Left forelimb (tissue), 1 donor: ENCODE data around the gene SAMD13.

Source experiments
- DNase-seq: peaks from one replicate; pipeline ENCODE4 v3.0.0-alpha.2; 2018; ENCODE audit warnings: low spot score

SAMD13 gene

GRCh38 chr1:84345220-84345619 is 43.7 kb downstream of the SAMD13 start:
- DNase-seq, result no peak

GRCh38 chr1:84347271-84347931 is 45.9 kb downstream of the SAMD13 start:
- no peak for DNase-seq

GRCh38 chr1:84347932-84348555 is 46.5 kb downstream of the SAMD13 start:
- DNase-seq, result no peak

GRCh38 chr1:84348759-84349158 is 47.3 kb downstream of the SAMD13 start:
- no peak for DNase-seq

DNA sequence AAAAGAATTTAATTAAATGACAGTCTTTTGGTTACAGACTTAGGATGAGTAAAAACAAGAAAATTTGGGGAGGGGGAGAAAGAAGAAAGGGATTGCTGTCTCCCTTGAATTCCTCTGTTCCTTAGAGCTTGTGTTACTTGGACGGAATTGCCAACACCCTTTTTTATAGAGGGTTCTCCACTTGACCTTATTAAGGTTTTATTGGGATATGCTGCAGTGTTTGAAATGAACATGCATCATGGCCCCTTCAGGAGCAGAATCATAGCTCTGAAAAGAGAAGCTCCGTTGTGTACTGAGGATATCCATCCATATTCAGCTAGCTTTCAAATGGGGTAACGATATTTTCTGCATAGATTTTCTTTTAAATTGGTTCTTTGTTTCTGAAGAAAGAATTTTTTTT is 48.6 kb downstream of the SAMD13 start:
- no peak for DNase-seq

GRCh38 chr1:84350550-84350949 is 49.0 kb downstream of the SAMD13 start:
- DNase-seq, result no peak

- DNase-seq, result no peak
Measured at GRCh38 chr1:84352298-84353106, 51.0 kb downstream of the SAMD13 start.

GRCh38 chr1:84353695-84354094 is 52.2 kb downstream of the SAMD13 start:
- no peak for DNase-seq

DNA sequence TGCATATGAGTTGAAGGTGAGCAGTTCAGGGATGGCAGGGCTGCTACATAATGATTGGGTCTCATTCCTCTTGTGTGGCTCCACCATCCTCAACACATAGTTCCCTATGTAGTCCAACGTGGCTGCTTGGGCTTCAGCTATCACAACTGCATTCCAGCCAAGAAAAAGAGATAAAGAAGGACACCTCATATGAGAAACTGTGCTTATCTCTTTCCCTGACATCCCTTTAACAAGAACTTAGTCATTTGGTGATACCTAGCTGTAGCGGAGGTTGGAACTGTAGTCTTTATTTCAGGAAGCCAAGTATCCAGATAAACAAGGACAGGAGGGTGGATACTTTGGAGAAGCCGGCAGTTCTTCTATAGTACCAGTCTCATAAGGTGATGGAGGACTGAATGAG is 54.0 kb downstream of the SAMD13 start:
- no peak for DNase-seq

GRCh38 chr1:84356881-84357280 is 55.4 kb downstream of the SAMD13 start:
- DNase-seq, result no peak

DNA sequence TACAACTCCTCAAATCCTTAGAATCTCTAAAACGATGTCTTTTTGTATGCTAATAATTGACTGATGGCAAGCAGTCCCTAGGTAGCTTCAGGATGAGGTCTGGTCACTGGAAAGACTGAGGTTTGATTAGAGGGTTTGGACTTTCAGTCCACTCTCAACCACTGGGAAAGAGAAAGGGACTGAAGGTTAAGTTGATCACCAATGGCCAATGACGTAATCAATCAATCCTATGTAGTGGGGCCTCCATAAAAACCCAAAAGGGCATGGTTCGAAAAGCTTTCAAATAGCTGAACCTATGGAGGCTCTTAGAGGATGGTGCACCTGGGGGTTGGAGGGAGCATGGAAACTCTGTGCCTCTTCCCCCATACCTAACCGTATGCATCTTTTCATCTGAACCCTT is 57.2 kb downstream of the SAMD13 start:
- DNase-seq, result no peak

DNA sequence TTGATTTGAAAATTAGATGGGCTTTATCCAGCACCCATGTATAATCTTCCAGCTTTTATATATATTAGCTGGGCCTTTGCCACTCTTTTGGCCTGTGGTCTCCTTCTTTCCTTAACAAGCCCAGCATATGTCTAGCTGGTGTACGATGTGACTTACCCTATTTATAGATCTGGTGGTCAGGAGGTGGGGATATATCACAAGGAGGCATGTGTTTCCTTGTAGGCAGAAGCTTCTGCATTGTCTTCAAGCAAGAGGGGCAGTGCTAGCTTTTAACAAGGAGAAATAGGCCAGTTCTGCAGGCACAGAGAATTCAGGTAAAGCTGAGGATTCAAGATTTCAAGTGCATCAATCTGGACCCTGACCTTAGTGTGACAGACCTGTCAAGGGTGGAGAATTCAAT is 58.8 kb downstream of the SAMD13 start:
- DNase-seq, result no peak

DNA sequence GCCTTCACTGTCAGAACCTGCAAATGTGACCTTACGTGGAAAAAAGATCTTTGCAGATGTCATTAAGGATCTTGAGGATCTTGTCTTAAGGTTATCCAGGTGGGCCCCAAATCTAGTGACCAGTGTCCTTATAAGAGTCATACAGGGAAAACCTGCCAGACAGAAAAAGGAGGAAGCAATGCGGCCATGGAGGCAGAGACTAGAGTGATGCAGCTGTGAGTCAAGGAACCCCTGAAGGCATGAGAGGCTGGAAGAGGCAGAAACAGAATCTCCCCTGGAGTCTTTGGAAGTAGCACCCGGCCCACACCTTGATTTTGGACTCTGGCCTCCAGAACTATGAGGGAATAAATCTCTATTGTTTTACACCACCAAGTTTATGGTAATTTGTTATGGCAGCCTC is 60.3 kb downstream of the SAMD13 start:
- DNase-seq, result no peak

GRCh38 chr1:84363019-84363418 is 61.5 kb downstream of the SAMD13 start:
- DNase-seq, result no peak

DNA sequence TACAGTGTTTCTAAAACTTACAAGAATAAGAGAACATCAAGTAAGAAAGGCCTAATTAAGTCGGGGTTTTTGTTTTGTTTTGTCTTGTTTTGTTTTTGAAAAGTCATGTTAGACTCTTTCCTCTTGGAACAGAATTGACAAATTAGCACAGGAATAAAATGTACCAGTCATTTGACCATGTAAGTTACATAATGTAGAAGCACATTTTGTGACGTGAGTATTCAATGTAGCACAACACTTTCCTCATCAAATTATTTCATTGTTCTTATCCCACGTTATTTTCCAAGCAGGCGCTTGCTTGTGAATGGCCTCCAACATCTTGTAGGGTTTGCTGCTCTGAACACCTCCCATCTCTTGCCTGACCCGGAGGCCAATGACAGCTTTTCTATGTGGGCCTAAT is 62.1 kb downstream of the SAMD13 start:
- DNase-seq, result no peak

DNA sequence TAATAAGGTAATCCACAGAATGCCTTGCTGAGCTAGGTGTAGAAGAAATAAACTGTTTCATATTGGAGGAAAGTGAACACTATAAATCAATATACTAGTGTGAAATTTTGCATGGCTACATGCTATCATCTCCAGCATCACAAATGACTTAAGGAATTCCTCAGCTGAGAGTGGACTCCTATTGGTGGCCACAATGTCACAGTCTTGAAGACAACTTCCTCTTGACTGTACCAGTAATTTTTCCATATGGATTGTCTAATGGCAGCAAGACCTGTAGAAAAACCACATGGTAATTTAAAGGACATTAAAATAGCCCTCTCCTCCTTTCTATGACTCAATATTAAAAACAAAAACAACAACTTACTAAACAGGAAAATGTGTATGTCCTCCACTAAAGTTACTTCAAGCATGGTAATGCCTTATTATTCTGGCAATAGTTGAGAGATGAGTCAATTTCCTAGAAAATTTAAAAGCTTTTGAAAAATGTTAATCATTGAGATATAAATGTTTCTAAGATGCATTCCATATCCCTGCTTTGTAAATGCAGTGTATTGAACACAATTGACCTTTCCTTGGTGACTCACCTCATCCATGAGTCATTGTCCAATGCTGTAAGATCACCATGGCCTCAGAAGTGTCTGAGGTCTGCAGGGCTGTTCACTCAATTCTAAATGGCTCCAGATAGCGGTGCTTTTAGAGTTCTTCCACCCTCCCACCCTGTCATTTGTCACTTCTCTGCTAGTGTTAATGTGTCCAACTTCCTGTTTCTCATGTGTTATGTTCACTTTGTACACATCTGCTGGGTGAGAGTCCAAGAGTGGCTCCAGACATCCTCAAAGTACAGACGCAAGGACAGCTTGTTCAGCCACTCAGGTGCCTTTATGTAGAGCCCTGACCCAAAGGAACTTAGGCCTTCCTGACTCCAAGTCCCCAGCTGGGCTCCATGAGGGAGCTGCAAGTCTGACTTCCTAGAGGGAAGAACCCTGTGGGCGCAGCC is 64.0 kb downstream of the SAMD13 start:
- DNase-seq, result no peak

- DNase-seq, result no peak
Measured at GRCh38 chr1:84366786-84367185, 65.3 kb downstream of the SAMD13 start.

DNA sequence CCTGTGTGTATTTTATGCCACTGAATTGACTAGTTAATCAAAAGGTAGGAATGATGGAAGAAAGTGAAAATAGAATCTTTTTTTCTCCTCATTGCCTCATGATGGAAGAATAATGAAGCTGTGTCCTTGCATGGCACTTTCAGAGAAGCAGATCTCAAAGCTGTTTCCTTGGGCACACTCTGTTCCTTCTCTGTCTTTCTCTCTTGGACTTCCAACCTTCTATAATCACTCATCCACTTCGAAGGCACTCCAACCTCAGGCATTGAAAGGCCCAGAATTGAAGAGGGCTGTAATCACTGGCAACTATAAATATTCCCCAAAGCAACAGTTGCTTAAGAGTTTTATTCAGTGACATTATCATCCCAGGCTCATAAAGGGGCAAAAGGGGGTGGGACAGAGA is 65.7 kb downstream of the SAMD13 start:
- DNase-seq, result no peak

DNA sequence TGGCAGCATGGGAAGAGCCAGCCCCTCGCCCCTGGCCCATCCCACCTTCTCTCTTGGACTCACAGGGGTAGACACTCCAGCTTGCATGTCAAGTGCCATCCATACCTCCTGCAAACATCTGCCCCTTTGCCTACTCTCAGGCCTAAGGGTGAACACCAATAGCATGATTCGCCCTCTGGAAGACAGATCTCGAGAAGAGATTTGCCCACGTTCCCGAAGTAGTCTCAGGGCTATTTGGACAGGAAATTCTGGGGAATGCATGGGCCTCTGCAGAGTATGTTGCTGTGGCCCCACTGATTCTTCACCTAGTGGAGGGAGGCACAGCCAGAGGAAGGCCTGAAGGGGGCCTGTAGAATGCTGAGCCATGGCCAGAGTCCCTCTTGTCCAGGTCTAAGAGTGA is 66.9 kb downstream of the SAMD13 start:
- no peak for DNase-seq

- DNase-seq, result no peak
Measured at GRCh38 chr1:84370266-84370665, 68.8 kb downstream of the SAMD13 start.

DNA sequence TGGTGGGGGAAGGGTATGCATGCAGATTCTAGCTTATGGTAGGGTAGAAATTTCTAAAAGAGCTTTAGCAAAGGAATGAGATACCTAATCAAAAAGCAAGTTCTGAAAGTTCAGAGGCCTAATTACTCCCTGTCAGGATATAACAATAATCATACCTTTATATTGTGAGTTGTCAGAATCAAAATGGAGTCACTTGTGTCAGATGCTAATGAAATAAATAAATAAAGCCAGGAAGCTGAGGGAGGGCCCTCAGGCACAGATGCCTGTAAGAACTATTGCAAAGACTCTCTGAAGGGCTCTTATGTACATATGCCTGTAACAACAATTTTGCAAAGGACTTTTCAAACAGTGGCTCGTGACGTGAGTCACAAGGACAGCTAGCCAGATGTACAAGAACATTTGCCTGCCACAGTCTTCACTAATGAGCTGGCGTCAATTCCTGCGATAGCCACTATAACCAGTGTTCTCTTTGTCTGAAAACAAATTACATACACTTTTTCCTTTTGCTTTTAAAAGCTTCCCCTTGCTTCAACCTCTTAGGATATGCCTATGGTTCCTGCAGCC is 69.4 kb downstream of the SAMD13 start:
- no peak for DNase-seq
